Ovary (tissue), 9 donors: Measurements from ENCODE around the gene ADAMTS14. TPM values are rescaled to one million over a fixed set of nuclear protein-coding genes. Genes with fewer than 3 reads are reported as not detected.

Source experiments
- DNase-seq, 5 donors: peaks; one replicate each; pipeline ENCODE4 v3.0.0-alpha.2; 2019 to 2020
- H3K27ac ChIP-seq, 2 donors: fragments of 200-600 bp; one replicate each; pipeline versions ENCODE4 v1.5.1 to v1.8.0; 2019 to 2022
- H3K27me3 ChIP-seq: fragments of 200-600 bp; one replicate; pipeline ENCODE4 v1.8.0; 2022
- H3K36me3 ChIP-seq: fragments of 200-600 bp; sonication (generic); one replicate; pipeline ENCODE4 v1.5.1; 2019
- H3K4me1 ChIP-seq: one replicate; pipeline ENCODE4 v1.8.1; 2013; ENCODE audit warnings: mild to moderate bottlenecking, moderate library complexity; ENCODE audit not compliant: insufficient read depth
- H3K4me3 ChIP-seq: fragments of 200-600 bp; sonication (generic); one replicate; pipeline ENCODE4 v1.5.1; 2017
- H3K9me3 ChIP-seq, 2 donors: fragments of 200-600 bp in 1 of 2; sonication (generic) in 1 of 2; one replicate each; pipeline versions ENCODE4 v1.5.1 to v1.8.1; 2013 to 2019; ENCODE audit warnings: mild to moderate bottlenecking in 1 of 2, moderate library complexity in 1 of 2
- EP300 ChIP-seq: sonication (generic); formaldehyde crosslinking; IDR thresholded peaks from one replicate; pipeline ENCODE4 v1.6.1; 2017; ENCODE audit warnings: antibody characterized with exemption
- POLR2A ChIP-seq: fragments of 450-650 bp; IDR thresholded peaks from one replicate; pipeline ENCODE4 v1.6.1; 2017; ENCODE audit warnings: antibody characterized with exemption, mild to moderate bottlenecking, moderate library complexity
- WGBS, 3 donors: extraction: QIAGEN DNeasy Blood & Tissue Kit in 1 of 3; methylation state at CpG; one replicate each; pipeline versions ENCODE4 v1.1.5 to v1.1.7; 2013 to 2017; 5-methylcytosine and 5-hydroxymethylcytosine counted together
- intact Hi-C, 4 donors: fragments of 100-400 bp; cut with DNase I; formaldehyde crosslinking; loops; one replicate each; pipeline versions ENCODE4 v1.11.0 to v1.15.1; 2022 to 2023
- polyA plus RNA-seq, 2 donors: library from polyadenylated mRNA; stranded (reverse); fragments of 200-250 nt in 1 of 2; fragments of 350-450 nt in 1 of 2; fragmentation: Illumina TruSeq in 1 of 2; extraction: RNeasy Lipid Tissue Mini Kit (QIAGEN cat#74804) in 1 of 2; gene quantifications; one replicate each; pipeline ENCODE4 v1.2.3, GENCODE V29; 2013 to 2014
- total RNA-seq, 7 donors: library from RNA; depleted of rRNA in 2 of 7; stranded (reverse); fragments of >200 nt in 2 of 7; fragmentation: NEBNext Ultra II Directional in 3 of 7; extraction: Animal tissue kit (Norgen Biotek cat#: 25700) in 3 of 7; gene quantifications; one replicate each; pipeline versions ENCODE4 v1.1.0 to v1.2.4, GENCODE V29; 2016 to 2023
- TF ChIP-seq, protein P1 (sequence below), 3 donors: fragments of 450-650 bp in 2 of 3; fragments of 200-600 bp in 1 of 3; IDR thresholded peaks; one replicate each; pipeline versions ENCODE4 v1.5.1 to v1.8.0; 2016 to 2022; ENCODE audit warnings: antibody characterized with exemption in 3 of 3, mild to moderate bottlenecking in 1 of 3
- donor health status: DM: no; HTN: no; CAD: no; lungs with moderate emphysema.
- donor health status: DM: no; HTN: no; CAD: no.
- donor health status: Bipolar disorder and iron deficiency.
- donor health status: DM: yes; HTN: yes; CAD: no.
- donor health status: DM: no; HTN: no; CAD: no.
- donor health status: DM: yes; HTN: yes; CAD: no.

The ADAMTS14 gene
- total and polyA plus RNA-seq, 9 donors, result 0.07 to 0.75 (median 0.14) TPM; not detected in 3

DNA sequence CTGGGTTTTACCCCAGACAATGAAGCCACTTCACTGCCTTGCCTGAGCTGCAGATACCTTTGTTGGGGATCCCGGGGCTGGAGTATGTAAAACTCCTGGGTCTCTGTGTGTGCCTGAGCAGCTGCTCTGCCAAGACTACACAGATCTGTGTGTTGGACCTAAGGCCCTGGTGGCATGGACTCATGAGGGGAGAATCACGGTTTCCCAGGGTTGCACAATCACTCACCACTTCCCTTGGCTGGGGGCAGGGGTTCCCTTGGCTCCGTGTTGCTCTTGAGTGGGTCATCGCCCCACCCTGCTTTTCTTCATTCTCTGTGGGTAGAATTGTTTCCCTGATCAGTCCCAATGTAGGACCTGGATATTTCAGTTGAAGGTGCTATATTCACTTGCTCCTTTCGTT lies 126.8 kb downstream of the ADAMTS14 start:
- TF ChIP-seq, protein P1, sequence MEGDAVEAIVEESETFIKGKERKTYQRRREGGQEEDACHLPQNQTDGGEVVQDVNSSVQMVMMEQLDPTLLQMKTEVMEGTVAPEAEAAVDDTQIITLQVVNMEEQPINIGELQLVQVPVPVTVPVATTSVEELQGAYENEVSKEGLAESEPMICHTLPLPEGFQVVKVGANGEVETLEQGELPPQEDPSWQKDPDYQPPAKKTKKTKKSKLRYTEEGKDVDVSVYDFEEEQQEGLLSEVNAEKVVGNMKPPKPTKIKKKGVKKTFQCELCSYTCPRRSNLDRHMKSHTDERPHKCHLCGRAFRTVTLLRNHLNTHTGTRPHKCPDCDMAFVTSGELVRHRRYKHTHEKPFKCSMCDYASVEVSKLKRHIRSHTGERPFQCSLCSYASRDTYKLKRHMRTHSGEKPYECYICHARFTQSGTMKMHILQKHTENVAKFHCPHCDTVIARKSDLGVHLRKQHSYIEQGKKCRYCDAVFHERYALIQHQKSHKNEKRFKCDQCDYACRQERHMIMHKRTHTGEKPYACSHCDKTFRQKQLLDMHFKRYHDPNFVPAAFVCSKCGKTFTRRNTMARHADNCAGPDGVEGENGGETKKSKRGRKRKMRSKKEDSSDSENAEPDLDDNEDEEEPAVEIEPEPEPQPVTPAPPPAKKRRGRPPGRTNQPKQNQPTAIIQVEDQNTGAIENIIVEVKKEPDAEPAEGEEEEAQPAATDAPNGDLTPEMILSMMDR (IDR thresholded peaks at IDR 0.05), result no peak
- TF ChIP-seq POLR2A (no peak), EP300 (no peak)
- 83 to 85% (median 84%) methylated on average over 5 of the region's 5 CpGs for WGBS, 3 donors
- no peak overlapping the region for H3K4me3 ChIP-seq
- DNase-seq, result no peak
- no peaks in the 10 kb centered on the region for H3K4me1 ChIP-seq
- no peaks in the 10 kb centered on the region for H3K27me3 ChIP-seq
- no peaks in the 10 kb centered on the region for H3K36me3 ChIP-seq
- H3K9me3 ChIP-seq, result no peaks in the 10 kb centered on the region
- H3K27ac ChIP-seq, result no peak overlapping the region
- intact Hi-C loops, result no loop called here

DNA sequence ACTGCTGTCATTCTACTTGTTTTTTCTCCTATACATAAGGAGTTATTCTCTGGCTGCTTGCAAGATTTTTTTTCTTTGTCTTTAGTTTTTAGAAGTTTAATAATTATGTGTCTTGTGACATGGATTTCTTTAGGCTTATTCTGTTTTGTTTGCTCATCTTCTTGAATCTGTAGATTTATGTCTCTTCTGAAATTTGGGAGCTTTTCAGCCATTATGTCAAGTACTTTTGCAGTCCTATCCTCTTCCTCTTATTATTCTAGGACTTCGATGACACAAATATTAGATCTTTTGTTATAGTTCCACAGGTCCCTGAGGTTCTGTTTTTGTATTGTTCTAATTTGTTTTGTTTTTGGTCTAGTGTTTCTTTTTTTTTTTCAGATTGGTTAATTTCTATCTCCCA lies 129.5 kb downstream of the ADAMTS14 start:
- H3K4me1 ChIP-seq, result no peaks in the 10 kb centered on the region
- intact Hi-C loops, result no loop called here
- H3K36me3 ChIP-seq, result no peaks in the 10 kb centered on the region
- TF ChIP-seq POLR2A, result no peak
- TF ChIP-seq, protein P1 (IDR thresholded peaks at IDR 0.05), result no peak
- no peak for TF ChIP-seq EP300
- no peak overlapping the region for H3K4me3 ChIP-seq
- H3K9me3 ChIP-seq, result no peaks in the 10 kb centered on the region
- H3K27me3 ChIP-seq, result no peaks in the 10 kb centered on the region
- no peak overlapping the region for H3K27ac ChIP-seq
- DNase-seq, result no peak
- WGBS, 3 donors, result 94 to 98% (median 98%) methylated on average over 1 of the region's 1 CpG

DNA sequence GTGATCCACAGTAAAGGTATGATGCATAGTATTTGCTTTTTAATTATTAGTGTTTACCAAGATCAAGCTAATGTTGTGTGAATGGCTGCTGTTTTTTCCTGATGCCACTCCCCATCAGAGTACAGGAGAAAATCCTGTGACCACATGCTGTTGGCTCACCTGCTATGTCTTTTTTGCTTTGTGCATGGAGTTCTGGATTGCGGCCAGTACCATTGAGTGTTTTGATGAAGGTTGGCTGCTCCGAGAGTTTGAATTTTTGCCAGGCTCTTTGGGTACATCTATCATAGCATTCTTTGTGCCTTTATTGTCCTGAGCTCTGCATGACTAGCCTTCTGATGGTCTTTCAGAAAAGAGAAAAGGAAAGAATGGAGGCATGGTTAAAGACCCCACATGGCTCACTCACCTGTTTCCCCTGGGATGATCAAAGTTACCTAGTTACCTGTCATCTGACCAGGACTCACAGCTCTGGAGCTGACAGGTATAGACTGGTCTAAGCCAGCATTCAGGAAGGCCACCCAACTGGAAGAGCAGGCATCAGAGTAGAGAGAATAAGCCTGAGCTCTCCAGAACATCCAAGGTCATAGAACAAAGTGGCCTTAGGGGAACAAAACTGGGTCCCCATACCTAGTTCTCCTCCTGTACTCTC lies 131.6 kb downstream of the ADAMTS14 start:
- H3K27ac ChIP-seq, result no peak overlapping the region
- H3K27me3 ChIP-seq, result no peaks in the 10 kb centered on the region
- no peaks in the 10 kb centered on the region for H3K4me1 ChIP-seq
- intact Hi-C loops, result no loop called here
- no peaks in the 10 kb centered on the region for H3K9me3 ChIP-seq
- TF ChIP-seq, protein P1 (IDR thresholded peaks at IDR 0.05), result no peak
- TF ChIP-seq EP300 (no peak), POLR2A (no peak)
- H3K36me3 ChIP-seq, result no peaks in the 10 kb centered on the region
- no peak overlapping the region for H3K4me3 ChIP-seq
- WGBS, 3 donors, result 81 to 89% (median 85%) methylated on average over 2 of the region's 2 CpGs
- no peak for DNase-seq

DNA sequence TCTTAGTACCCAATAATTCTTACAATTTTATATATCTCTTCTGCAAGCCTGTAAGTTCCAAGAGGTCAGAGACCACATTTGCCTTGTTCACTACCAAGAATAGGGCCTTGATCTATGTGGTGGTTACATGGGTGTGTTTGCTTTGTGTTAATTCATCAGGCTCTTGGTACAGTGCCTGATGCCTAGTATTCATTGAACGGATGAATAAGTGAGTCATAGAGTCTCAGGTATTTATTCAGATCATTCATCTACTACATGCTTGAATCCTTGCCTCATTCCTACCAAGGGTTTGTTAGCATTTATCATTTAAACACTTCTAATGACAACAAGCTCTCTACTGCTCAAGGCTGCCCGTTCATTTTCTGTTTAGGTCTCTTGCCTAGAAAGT lies 132.1 kb downstream of the ADAMTS14 start:
- Histone ChIP-seq H3K4me1 (no peaks in the 10 kb centered on the region), H3K4me3 (no peak overlapping the region), H3K27ac (no peak overlapping the region), H3K36me3 (no peaks in the 10 kb centered on the region), H3K9me3 (no peaks in the 10 kb centered on the region), H3K27me3 (no peaks in the 10 kb centered on the region)
- intact Hi-C loops, result no loop called here
- DNase-seq, result no peak
- WGBS, 3 donors, result 68 to 71% (median 69%) methylated on average over 2 of the region's 2 CpGs
- TF ChIP-seq, protein P1 (IDR thresholded peaks at IDR 0.05), result no peak
- TF ChIP-seq POLR2A (no peak), EP300 (no peak)
